Measurements from ENCODE around the gene TGFBRAP1.
"Not testable (repeated sequence)": the region's sequence is repeated elsewhere in the genome, so short reads cannot be mapped to it uniquely, and the experiment has no call there.

TGFBRAP1 gene

GRCh38 chr2:105254531-105255210, 74.9 kb downstream of the TGFBRAP1 start:
- no peak overlapping the region for H3K4me3 ChIP-seq (replicated peaks; ENCODE audit: insufficient read depth, low read length)
- peak overlapping the region; percentile 46 for H3K27ac ChIP-seq (replicated peaks)
- TF ChIP-seq GABPA (IDR thresholded peaks at IDR 0.05; ENCODE audit: low read depth) (no peak), POLR2AphosphoS5 (IDR thresholded peaks at IDR 0.05; ENCODE audit: low read depth) (no peak), SPI1 (IDR thresholded peaks at IDR 0.05; ENCODE audit: borderline replicate concordance, low read depth) (no peak), REST (IDR thresholded peaks at IDR 0.05; ENCODE audit: insufficient replicate concordance, low read depth) (no peak), CTCF (IDR thresholded peaks at IDR 0.05; ENCODE audit: insufficient read depth, low read length) (no peak)
- DNase-seq (ENCODE audit: low read depth in 1 of 2, low spot score in 1 of 2) = peak; percentile 61 to 71
- H3K27me3 ChIP-seq (ENCODE audit: insufficient read depth, poor library complexity, severe bottlenecking) = no peaks in the 10 kb centered on the region

- TF ChIP-seq POLR2AphosphoS5 (IDR thresholded peaks at IDR 0.05; ENCODE audit: low read depth) (no peak), GABPA (IDR thresholded peaks at IDR 0.05; ENCODE audit: low read depth) (no peak), REST (IDR thresholded peaks at IDR 0.05; ENCODE audit: insufficient replicate concordance, low read depth) (no peak), CTCF (IDR thresholded peaks at IDR 0.05; ENCODE audit: insufficient read depth, low read length) (no peak), SPI1 (IDR thresholded peaks at IDR 0.05; ENCODE audit: borderline replicate concordance, low read depth) (no peak)
- Histone ChIP-seq H3K27ac (replicated peaks) (no peak overlapping the region), H3K4me3 (replicated peaks; ENCODE audit: insufficient read depth, low read length) (no peak overlapping the region), H3K27me3 (ENCODE audit: insufficient read depth, poor library complexity, severe bottlenecking) (no peaks in the 10 kb centered on the region)
- no peak for DNase-seq (ENCODE audit: low read depth in 1 of 2, low spot score in 1 of 2)
These were observed 77.3 kb downstream of the TGFBRAP1 start for GRCh38 chr2:105252271-105252670.

GRCh38 chr2:105251016-105251648, 78.4 kb downstream of the TGFBRAP1 start:
- not testable (repeated sequence) for H3K27me3 ChIP-seq (ENCODE audit: insufficient read depth, poor library complexity, severe bottlenecking); H3K27ac ChIP-seq (replicated peaks); H3K4me3 ChIP-seq (replicated peaks; ENCODE audit: insufficient read depth, low read length); DNase-seq (ENCODE audit: low read depth in 1 of 2, low spot score in 1 of 2)

- DNase-seq (ENCODE audit: low read depth in 1 of 2, low spot score in 1 of 2) = no peak
- TF ChIP-seq POLR2AphosphoS5 (IDR thresholded peaks at IDR 0.05; ENCODE audit: low read depth) (no peak), SPI1 (IDR thresholded peaks at IDR 0.05; ENCODE audit: borderline replicate concordance, low read depth) (no peak), GABPA (IDR thresholded peaks at IDR 0.05; ENCODE audit: low read depth) (no peak), REST (IDR thresholded peaks at IDR 0.05; ENCODE audit: insufficient replicate concordance, low read depth) (no peak), CTCF (IDR thresholded peaks at IDR 0.05; ENCODE audit: insufficient read depth, low read length) (no peak)
- no peak overlapping the region for H3K4me3 ChIP-seq (replicated peaks; ENCODE audit: insufficient read depth, low read length)
- no peak overlapping the region for H3K27ac ChIP-seq (replicated peaks)
- H3K27me3 ChIP-seq (ENCODE audit: insufficient read depth, poor library complexity, severe bottlenecking) = no peaks in the 10 kb centered on the region
These were observed 79.6 kb downstream of the TGFBRAP1 start for GRCh38 chr2:105249891-105250290.
